ENCODE data around the gene ALLC.

GRCh38 chr2:3725002-3725401 lies 67.0 kb downstream of the ALLC start:
- TF ChIP-seq, protein P1, sequence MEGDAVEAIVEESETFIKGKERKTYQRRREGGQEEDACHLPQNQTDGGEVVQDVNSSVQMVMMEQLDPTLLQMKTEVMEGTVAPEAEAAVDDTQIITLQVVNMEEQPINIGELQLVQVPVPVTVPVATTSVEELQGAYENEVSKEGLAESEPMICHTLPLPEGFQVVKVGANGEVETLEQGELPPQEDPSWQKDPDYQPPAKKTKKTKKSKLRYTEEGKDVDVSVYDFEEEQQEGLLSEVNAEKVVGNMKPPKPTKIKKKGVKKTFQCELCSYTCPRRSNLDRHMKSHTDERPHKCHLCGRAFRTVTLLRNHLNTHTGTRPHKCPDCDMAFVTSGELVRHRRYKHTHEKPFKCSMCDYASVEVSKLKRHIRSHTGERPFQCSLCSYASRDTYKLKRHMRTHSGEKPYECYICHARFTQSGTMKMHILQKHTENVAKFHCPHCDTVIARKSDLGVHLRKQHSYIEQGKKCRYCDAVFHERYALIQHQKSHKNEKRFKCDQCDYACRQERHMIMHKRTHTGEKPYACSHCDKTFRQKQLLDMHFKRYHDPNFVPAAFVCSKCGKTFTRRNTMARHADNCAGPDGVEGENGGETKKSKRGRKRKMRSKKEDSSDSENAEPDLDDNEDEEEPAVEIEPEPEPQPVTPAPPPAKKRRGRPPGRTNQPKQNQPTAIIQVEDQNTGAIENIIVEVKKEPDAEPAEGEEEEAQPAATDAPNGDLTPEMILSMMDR (IDR thresholded peaks at IDR 0.05) = no peak
- TF ChIP-seq POLR2A (IDR thresholded peaks at IDR 0.05) = no peak

Measured in testis (tissue), 2 donors.